H9 (cell line): ENCODE data around the gene OPA3. TPM values are rescaled to one million over a fixed set of nuclear protein-coding genes. Genes with fewer than 3 reads are reported as not detected.

ENCODE experiments used
- DNase-seq: peaks from one replicate; pipeline ENCODE4 v3.0.0-alpha.2; 2017
- H2AFZ ChIP-seq: one replicate; pipeline ENCODE4 v1.6.1; 2013; ENCODE audit warnings: mild to moderate bottlenecking, low read length, control low read depth, moderate library complexity
- H2AK5ac ChIP-seq: 2 replicates; pipeline ENCODE4 v1.6.1; 2013; ENCODE audit warnings: low read length, control low read depth, mixed read lengths; ENCODE audit not compliant: insufficient read length
- H2BK120ac ChIP-seq: one replicate; pipeline ENCODE4 v1.6.1; 2013; ENCODE audit warnings: low read depth, mild to moderate bottlenecking, low read length, control low read depth, inconsistent platforms; ENCODE audit not compliant: poor library complexity, severe bottlenecking
- H2BK12ac ChIP-seq: 2 replicates; pipeline ENCODE4 v1.6.1; 2013; ENCODE audit warnings: low read length, control low read depth, mixed read lengths, low read depth; ENCODE audit not compliant: insufficient read length
- H2BK15ac ChIP-seq: 2 replicates; pipeline ENCODE4 v1.6.1; 2013; ENCODE audit warnings: low read depth, low read length, control low read depth
- H2BK20ac ChIP-seq: one replicate; pipeline ENCODE4 v1.6.1; 2013; ENCODE audit warnings: low read depth, mild to moderate bottlenecking, low read length, control low read depth, inconsistent platforms; ENCODE audit not compliant: poor library complexity, severe bottlenecking
- H2BK5ac ChIP-seq: 2 replicates; pipeline ENCODE4 v1.6.1; 2013; ENCODE audit warnings: low read length, control low read depth, mixed read lengths; ENCODE audit not compliant: insufficient read length
- H3K14ac ChIP-seq: 2 replicates; pipeline ENCODE4 v1.6.1; 2013; ENCODE audit warnings: low read length, control low read depth; ENCODE audit not compliant: insufficient read depth
- H3K18ac ChIP-seq: 2 replicates; pipeline ENCODE4 v1.6.1; 2013; ENCODE audit warnings: low read depth, mild to moderate bottlenecking, mixed read lengths, low read length, control low read depth; ENCODE audit not compliant: insufficient read length
- H3K23ac ChIP-seq: 2 replicates; pipeline ENCODE4 v1.6.1; 2013; ENCODE audit warnings: low read length, control low read depth, mixed read lengths, low read depth; ENCODE audit not compliant: insufficient read length
- H3K23me2 ChIP-seq: 2 replicates; pipeline ENCODE4 v1.6.1; 2013; ENCODE audit warnings: low read depth, mild to moderate bottlenecking, mixed read lengths, low read length, control low read depth; ENCODE audit not compliant: insufficient read length, poor library complexity, severe bottlenecking
- H3K27ac ChIP-seq: 2 replicates; pipeline ENCODE4 v1.5.1; 2013; ENCODE audit warnings: low read length, control low read depth, mixed read lengths, low read depth; ENCODE audit not compliant: insufficient read length
- H3K27me3 ChIP-seq: 2 replicates; pipeline ENCODE4 v1.6.1; 2013; ENCODE audit warnings: low read length, control low read depth, inconsistent platforms; ENCODE audit not compliant: insufficient read depth
- H3K4ac ChIP-seq: 2 replicates; pipeline ENCODE4 v1.6.1; 2013; ENCODE audit warnings: low read depth, mild to moderate bottlenecking, control low read depth, inconsistent platforms, low read length, moderate library complexity
- H3K4me1 ChIP-seq: 2 replicates; pipeline ENCODE4 v1.6.1; 2013; ENCODE audit warnings: low read length, control low read depth, inconsistent platforms; ENCODE audit not compliant: insufficient read depth
- H3K4me2 ChIP-seq: 2 replicates; pipeline ENCODE4 v1.6.1; 2013; ENCODE audit warnings: low read length, control low read depth, mixed read lengths; ENCODE audit not compliant: insufficient read length, insufficient read depth
- H3K56ac ChIP-seq: 2 replicates; pipeline ENCODE4 v1.6.1; 2013; ENCODE audit warnings: low read depth, mild to moderate bottlenecking, mixed read lengths, low read length, control low read depth; ENCODE audit not compliant: insufficient read length
- H3K79me1 ChIP-seq: 2 replicates; pipeline ENCODE4 v1.6.1; 2013; ENCODE audit warnings: low read depth, mild to moderate bottlenecking, moderate library complexity, low read length, control low read depth, inconsistent platforms; ENCODE audit not compliant: insufficient read depth, poor library complexity, severe bottlenecking
- H3K79me2 ChIP-seq: 2 replicates; pipeline ENCODE4 v1.6.1; 2013; ENCODE audit warnings: low read length, control low read depth, inconsistent platforms; ENCODE audit not compliant: insufficient read depth
- H3K9ac ChIP-seq: 2 replicates; pipeline ENCODE4 v1.6.1; 2013; ENCODE audit warnings: low read length, control low read depth, mixed read lengths; ENCODE audit not compliant: insufficient read length; ENCODE audit errors: extremely low read depth
- H3K9me3 ChIP-seq: one replicate; pipeline ENCODE4 v1.6.1; 2013; ENCODE audit warnings: low read depth, low read length, inconsistent platforms; ENCODE audit not compliant: control insufficient read depth
- H3T11ph ChIP-seq: one replicate; pipeline ENCODE4 v1.6.1; 2013; ENCODE audit warnings: mild to moderate bottlenecking, low read length, control low read depth, inconsistent platforms
- H4K20me1 ChIP-seq: one replicate; pipeline ENCODE4 v1.6.1; 2013; ENCODE audit not compliant: control insufficient read depth, insufficient read length, insufficient read depth
- H4K5ac ChIP-seq: 2 replicates; pipeline ENCODE4 v1.6.1; 2013; ENCODE audit warnings: low read depth, mild to moderate bottlenecking, mixed read lengths, low read length, control low read depth; ENCODE audit not compliant: insufficient read length
- H4K8ac ChIP-seq: replicated peaks from 2 replicates; pipeline ENCODE4 v1.6.1; 2013; ENCODE audit warnings: low read length, control low read depth, mixed read lengths, low read depth; ENCODE audit not compliant: insufficient read length
- H4K91ac ChIP-seq: 2 replicates; pipeline ENCODE4 v1.6.1; 2013; ENCODE audit warnings: low read depth, mild to moderate bottlenecking, moderate library complexity, mixed read lengths, low read length, control low read depth; ENCODE audit not compliant: insufficient read length
- H3K27ac Mint-ChIP-seq, 3 experiments: 2 replicates in 2 of 3; 3 replicates in 1 of 3; pipeline ENCODE4 v1.8.0; 2020 to 2021; ENCODE audit warnings: mixed read lengths in 3 of 3, mild to moderate bottlenecking in 1 of 3, moderate library complexity in 1 of 3
- H3K27me3 Mint-ChIP-seq: 2 replicates; pipeline ENCODE4 v1.8.0; 2021; ENCODE audit warnings: low read depth, mild to moderate bottlenecking, moderate library complexity, mixed read lengths
- H3K36me3 Mint-ChIP-seq, 3 experiments: 2 replicates in 2 of 3; 3 replicates in 1 of 3; pipeline ENCODE4 v1.8.0; 2020 to 2021; ENCODE audit warnings: low read depth in 3 of 3, mixed read lengths in 3 of 3; ENCODE audit not compliant: insufficient read depth in 1 of 3
- H3K4me1 Mint-ChIP-seq, 2 experiments: 2 replicates each; pipeline ENCODE4 v1.8.0; 2020; ENCODE audit warnings: mixed read lengths in 2 of 2
- H3K4me3 Mint-ChIP-seq, 2 experiments: 2 replicates in 1 of 2; 3 replicates in 1 of 2; pipeline ENCODE4 v1.8.0; 2020 to 2021; ENCODE audit warnings: mild to moderate bottlenecking in 2 of 2, mixed read lengths in 2 of 2, moderate library complexity in 1 of 2
- H3K9me3 Mint-ChIP-seq, 2 experiments: 2 replicates in 1 of 2; 3 replicates in 1 of 2; pipeline ENCODE4 v1.8.0; 2020; ENCODE audit warnings: mild to moderate bottlenecking in 2 of 2, mixed read lengths in 2 of 2, moderate library complexity in 1 of 2
- CTCF ChIP-seq: fragments of 200-600 bp; sonication (generic); conservative IDR thresholded peaks from 3 replicates; pipeline ENCODE4 v1.8.0; 2021; ENCODE audit warnings: antibody characterized with exemption, mild to moderate bottlenecking
- WGBS: extraction: QIAGEN DNeasy Blood & Tissue Kit; methylation state at CpG from one replicate; pipeline ENCODE4 v1.1.7; 2013; ENCODE audit warnings: missing lambda C conversion rate, low lambda C conversion rate, mixed read lengths; ENCODE audit not compliant: insufficient read length; ENCODE audit errors: extremely low coverage; 5-methylcytosine and 5-hydroxymethylcytosine counted together
- total RNA-seq: library from RNA; stranded (reverse); gene quantifications from 2 replicates; pipeline ENCODE4 v1.2.1, GENCODE V29; 2021

The OPA3 gene
- total RNA-seq, 1 experiment from 2014 or later, result 13.0 TPM

- H3K23me2 ChIP-seq, result no peaks in the 10 kb centered on the region
- no peak overlapping the region for H3K18ac ChIP-seq
- H4K20me1 ChIP-seq, result no peaks in the 10 kb centered on the region
- Mint-ChIP-seq H3K36me3 (peaks cover 0 to 6% (median 4%) of the 10 kb centered on the region in 3 experiments; a peak in 3 of 7 replicates), H3K4me1 (peaks cover 22 to 29% of the 10 kb centered on the region in 2 experiments), H3K9me3 (no peaks in the 10 kb centered on the region), H3K4me3 (peak overlapping the region in 1 of 2 experiments; percentile 38; a peak in 1 of 5 replicates), H3K27ac (peak overlapping the region in 2 of 3 experiments; percentile 73 to 78; a peak in 2 of 7 replicates), H3K27me3 (peaks cover 1% of the 10 kb centered on the region; the same call in 1 of the 2 replicates)
- H3K9me3 ChIP-seq, result no peaks in the 10 kb centered on the region
- H2BK20ac ChIP-seq, result no peak overlapping the region
- peaks cover 2% of the 10 kb centered on the region; the same call in 1 of the 2 replicates for H3K79me2 ChIP-seq
- no peak overlapping the region for H2BK5ac ChIP-seq
- H3K14ac ChIP-seq, result no peak overlapping the region
- no peak overlapping the region for H2BK120ac ChIP-seq
- H3K4ac ChIP-seq, result no peak overlapping the region
- no peak overlapping the region for H2AFZ ChIP-seq
- peak overlapping the region; percentile 66 for H2BK12ac ChIP-seq
- WGBS, result no CpG with 5 or more reads among the region's 3 CpGs
- no peak overlapping the region for H3K23ac ChIP-seq
- peaks cover 6% of the 10 kb centered on the region; the same call in 1 of the 2 replicates for H3K4me1 ChIP-seq
- no peak overlapping the region for H4K91ac ChIP-seq
- H2AK5ac ChIP-seq, result no peak overlapping the region
- no peak overlapping the region for H4K8ac ChIP-seq
- TF ChIP-seq CTCF, result no peak
- H3K27ac ChIP-seq, result no peak overlapping the region
- no peaks in the 10 kb centered on the region for H3K79me1 ChIP-seq
- no peak overlapping the region for H3T11ph ChIP-seq
- DNase-seq, result no peak
- H3K4me2 ChIP-seq, result no peak overlapping the region
- no peak overlapping the region for H3K9ac ChIP-seq
- H4K5ac ChIP-seq, result no peak overlapping the region
- no peak overlapping the region for H2BK15ac ChIP-seq
- H3K27me3 ChIP-seq, result no peaks in the 10 kb centered on the region
- H3K56ac ChIP-seq, result no peak overlapping the region
Measured at GRCh38 chr19:45576682-45577081, 7.9 kb downstream of the OPA3 start.
